H1 (cell line): ENCODE data around the gene FBXO8. TPM values are rescaled to one million over a fixed set of nuclear protein-coding genes. Genes with fewer than 3 reads are reported as not detected.

ENCODE experiments used
- CTCF ChIA-PET: fragments of 300-600 bp; sonication (Branson Sonifier 250); formaldehyde crosslinking; loops from one replicate; lab custom pipeline; 2021; ENCODE audit not compliant: partially characterized antibody; lab: Charles Lee
- POLR2A ChIA-PET: fragments of 300-600 bp; sonication (Branson Sonifier 250); formaldehyde crosslinking; loops from one replicate; lab custom pipeline; 2021; ENCODE audit warnings: inconsistent platforms; ENCODE audit not compliant: partially characterized antibody; lab: Charles Lee
- DNase-seq, 2 experiments: peaks; one replicate each; pipeline versions ENCODE4 v3.0.0 to v3.0.0-alpha.2; 2010 to 2022; ENCODE audit warnings: low spot score in 2 of 2, low read depth in 1 of 2, mixed read lengths in 1 of 2
- FAIRE-seq: peaks from 2 replicates; lab custom pipeline; 2011; peaks lifted over from hg19 to GRCh38; lab: Jason Lieb, UNC
- H2AFZ ChIP-seq: 2 replicates; pipeline ENCODE4 v1.8.1; 2012; ENCODE audit warnings: low read length, inconsistent platforms
- H2AK5ac ChIP-seq: 2 replicates; pipeline ENCODE4 v1.6.1; 2013; ENCODE audit warnings: low read depth, low read length
- H2BK120ac ChIP-seq: replicated peaks from 2 replicates; pipeline ENCODE3; 2013; ENCODE audit warnings: low read depth, low read length, inconsistent platforms
- H2BK12ac ChIP-seq: 2 replicates; pipeline ENCODE4 v1.6.1; 2013; ENCODE audit warnings: low read depth, low read length
- H2BK15ac ChIP-seq: 2 replicates; pipeline ENCODE4 v1.6.1; 2013; ENCODE audit warnings: low read length
- H2BK20ac ChIP-seq: 2 replicates; pipeline ENCODE4 v1.6.1; 2013; ENCODE audit warnings: low read length
- H2BK5ac ChIP-seq: 2 replicates; pipeline ENCODE4 v1.6.1; 2013; ENCODE audit warnings: low read depth, low read length
- H3K14ac ChIP-seq: 2 replicates; pipeline ENCODE4 v1.6.1; 2013; ENCODE audit warnings: inconsistent platforms; ENCODE audit not compliant: insufficient read length
- H3K18ac ChIP-seq: 2 replicates; pipeline ENCODE4 v1.6.1; 2013; ENCODE audit warnings: low read length; ENCODE audit errors: extremely low read depth
- H3K23ac ChIP-seq: 2 replicates; pipeline ENCODE4 v1.6.1; 2013; ENCODE audit warnings: inconsistent platforms; ENCODE audit not compliant: insufficient read length
- H3K23me2 ChIP-seq: 2 replicates; pipeline ENCODE4 v1.6.1; 2013; ENCODE audit warnings: low read depth, low read length
- H3K27ac ChIP-seq: 2 replicates; pipeline ENCODE4 v1.6.1; 2011; ENCODE audit warnings: low read depth, low read length, inconsistent platforms
- H3K27me3 ChIP-seq, 4 experiments: replicated peaks in 1 of 4; 1 replicate in 1 of 4; 2 replicates in 3 of 4; pipeline versions ENCODE4 v1.6.1 to v1.8.1; 2011 to 2013; ENCODE audit warnings: low read length in 3 of 4, mild to moderate bottlenecking in 3 of 4, inconsistent platforms in 2 of 4, mixed read lengths in 2 of 4, moderate library complexity in 1 of 4; ENCODE audit not compliant: control insufficient read depth in 3 of 4, insufficient read depth in 3 of 4; ENCODE audit errors: extremely low read depth in 1 of 4
- H3K36me3 ChIP-seq, 4 experiments: 2 replicates each; pipeline versions ENCODE4 v1.6.1 to v1.8.1; 2011 to 2013; ENCODE audit warnings: mild to moderate bottlenecking in 4 of 4, low read length in 3 of 4, moderate library complexity in 2 of 4, control low read depth in 1 of 4, inconsistent platforms in 1 of 4; ENCODE audit not compliant: insufficient read depth in 4 of 4, control insufficient read depth in 2 of 4
- H3K4ac ChIP-seq: replicated peaks from 2 replicates; pipeline ENCODE3; 2013; ENCODE audit warnings: low read length, low read depth, mixed read lengths, inconsistent platforms; ENCODE audit not compliant: insufficient read length
- H3K4me1 ChIP-seq, 4 experiments: replicated peaks in 1 of 4; 1 replicate in 1 of 4; 2 replicates in 3 of 4; pipeline versions ENCODE4 v1.6.1 to v1.8.1; 2011 to 2013; ENCODE audit warnings: low read length in 3 of 4, inconsistent platforms in 2 of 4, mixed read lengths in 1 of 4; ENCODE audit not compliant: insufficient read depth in 4 of 4, control insufficient read depth in 3 of 4
- H3K4me2 ChIP-seq, 2 experiments: 2 replicates each; pipeline versions ENCODE4 v1.6.1 to v1.8.1; 2011 to 2013; ENCODE audit warnings: low read depth in 2 of 2, low read length in 2 of 2, control low read depth in 1 of 2, inconsistent platforms in 1 of 2, mild to moderate bottlenecking in 1 of 2; ENCODE audit not compliant: insufficient read depth in 1 of 2
- H3K4me3 ChIP-seq, 4 experiments: fragments of 200-600, 300-600 bp in 1 of 4; sonication (generic), shearing (Covaris generic), sonication (Bioruptor Twin) in 1 of 4; 2 replicates each; pipeline versions ENCODE4 v1.5.1 to v1.8.1; 2011 to 2016; ENCODE audit warnings: low read length in 4 of 4, low read depth in 3 of 4, control low read depth in 2 of 4, inconsistent platforms in 2 of 4, mild to moderate bottlenecking in 2 of 4, mixed read lengths in 1 of 4, moderate library complexity in 1 of 4; ENCODE audit not compliant: insufficient read depth in 2 of 4; ENCODE audit errors: extremely low read depth in 1 of 4
- H3K56ac ChIP-seq: replicated peaks from 2 replicates; pipeline ENCODE3; 2013; ENCODE audit warnings: low read depth, mild to moderate bottlenecking, mixed read lengths, low read length, inconsistent platforms; ENCODE audit not compliant: insufficient read length
- H3K79me1 ChIP-seq: 2 replicates; pipeline ENCODE4 v1.6.1; 2013; ENCODE audit warnings: low read depth, low read length, control low read depth
- H3K79me2 ChIP-seq, 2 experiments: 2 replicates each; pipeline versions ENCODE4 v1.6.1 to v1.8.1; 2012 to 2013; ENCODE audit warnings: low read length in 2 of 2, mild to moderate bottlenecking in 2 of 2, inconsistent platforms in 1 of 2; ENCODE audit not compliant: insufficient read depth in 2 of 2, control insufficient read depth in 1 of 2
- H3K9ac ChIP-seq, 4 experiments: replicated peaks in 1 of 4; 1 replicate in 1 of 4; 2 replicates in 3 of 4; pipeline versions ENCODE4 v1.6.1 to v1.8.1; 2011 to 2013; ENCODE audit warnings: low read depth in 3 of 4, low read length in 3 of 4, control low read depth in 2 of 4, mild to moderate bottlenecking in 2 of 4, moderate library complexity in 2 of 4, inconsistent platforms in 1 of 4; ENCODE audit errors: extremely low read depth in 1 of 4
- H3K9me3 ChIP-seq, 2 experiments: 2 replicates each; pipeline versions ENCODE4 v1.6.1 to v1.8.1; 2012 to 2013; ENCODE audit warnings: mild to moderate bottlenecking in 2 of 2, moderate library complexity in 2 of 2, control low read depth in 1 of 2, inconsistent platforms in 1 of 2, low read depth in 1 of 2, low read length in 1 of 2, mixed read lengths in 1 of 2; ENCODE audit not compliant: insufficient read depth in 2 of 2
- H4K20me1 ChIP-seq, 2 experiments: replicated peaks in 1 of 2; 2 replicates each; pipeline versions ENCODE3 to v1.8.1; 2011 to 2013; ENCODE audit warnings: inconsistent platforms in 2 of 2, low read length in 2 of 2, mild to moderate bottlenecking in 1 of 2; ENCODE audit not compliant: insufficient read depth in 2 of 2, control insufficient read depth in 1 of 2
- H4K5ac ChIP-seq: 2 replicates; pipeline ENCODE4 v1.6.1; 2013; ENCODE audit warnings: low read length, low read depth, mixed read lengths, inconsistent platforms; ENCODE audit not compliant: insufficient read length
- H4K8ac ChIP-seq: 2 replicates; pipeline ENCODE4 v1.8.0; 2013; ENCODE audit warnings: mild to moderate bottlenecking, moderate library complexity, low read length, inconsistent platforms; ENCODE audit not compliant: insufficient read depth; ENCODE audit errors: extremely low read depth
- H4K91ac ChIP-seq: replicated peaks from 2 replicates; pipeline ENCODE3; 2013; ENCODE audit warnings: low read length, mixed read lengths, inconsistent platforms; ENCODE audit not compliant: insufficient read length
- ASH2L ChIP-seq: fragments of 200-600, 300-600 bp; sonication (generic); IDR thresholded peaks from one replicate; pipeline ENCODE4 v1.7.1; 2017; ENCODE audit warnings: low read length
- BCL11A ChIP-seq, 2 experiments: IDR thresholded peaks; one replicate each; pipeline ENCODE4 v1.6.1; 2011; ENCODE audit warnings: low read depth in 2 of 2, low read length in 2 of 2, mild to moderate bottlenecking in 2 of 2
- CHD2 ChIP-seq: IDR thresholded peaks from 2 replicates; pipeline ENCODE4 v1.6.1; 2012; ENCODE audit warnings: low read length, improper control_type of control experiment
- JUND ChIP-seq: IDR thresholded peaks from 2 replicates; pipeline ENCODE4 v1.6.1; 2011; ENCODE audit warnings: mild to moderate bottlenecking, improper control_type of control experiment, low read length
- KDM5A ChIP-seq: fragments of 200-600 bp; IDR thresholded peaks from 2 replicates; pipeline ENCODE4 v1.7.1; 2012; ENCODE audit warnings: mild to moderate bottlenecking, low read length, inconsistent platforms, mixed read lengths
- MAFK ChIP-seq: IDR thresholded peaks from 2 replicates; pipeline ENCODE4 v1.6.1; 2012; ENCODE audit warnings: low read depth, mild to moderate bottlenecking, improper control_type of control experiment, low read length
- NRF1 ChIP-seq: IDR thresholded peaks from 2 replicates; pipeline ENCODE4 v1.6.1; 2011; ENCODE audit warnings: mild to moderate bottlenecking, low read depth, low read length, improper control_type of control experiment
- SAP30 ChIP-seq: fragments of 300-600 bp; sonication (generic); IDR thresholded peaks from 2 replicates; pipeline ENCODE4 v1.7.1; 2012; ENCODE audit warnings: low read length, moderate library complexity, mild to moderate bottlenecking, inconsistent platforms; ENCODE audit not compliant: insufficient read depth, insufficient replicate concordance
- SRF ChIP-seq: IDR thresholded peaks from 2 replicates; pipeline ENCODE4 v1.6.1; 2011; ENCODE audit warnings: mild to moderate bottlenecking, low read depth, low read length, moderate library complexity
- TAF1 ChIP-seq: IDR thresholded peaks from 2 replicates; pipeline ENCODE4 v1.6.1; 2011; ENCODE audit warnings: mild to moderate bottlenecking, low read depth, low read length
- TEAD4 ChIP-seq: IDR thresholded peaks from 2 replicates; pipeline ENCODE4 v1.6.1; 2012; ENCODE audit warnings: low read depth, low read length, inconsistent platforms, mixed read lengths
- WGBS, 2 experiments: shearing (Covaris generic) in 1 of 2; methylation state at CpG; one replicate each; pipeline versions ENCODE4 v1.1.6 to v1.1.7; 2013 to 2015; ENCODE audit warnings: low lambda C conversion rate in 2 of 2, mixed read lengths in 2 of 2, inconsistent platforms in 1 of 2, low coverage in 1 of 2, missing lambda C conversion rate in 1 of 2; ENCODE audit not compliant: insufficient replicate concordance in 2 of 2, insufficient coverage in 1 of 2, insufficient read length in 1 of 2; ENCODE audit errors: extremely low coverage in 1 of 2, missing lambda C conversion rate in 1 of 2; 5-methylcytosine and 5-hydroxymethylcytosine counted together
- polyA plus RNA-seq, 7 experiments: library from polyadenylated mRNA; depleted of rRNA in 3 of 7; stranded (reverse) in 5 of 7; unstranded in 2 of 7; fragments of >200 nt in 5 of 7; fragments of 200-250 nt in 2 of 7; gene quantifications; 1 replicate in 5 of 7; 2 replicates in 1 of 7; 4 replicates in 1 of 7; pipeline versions ENCODE4 v1.2.1 to v1.2.3, GENCODE V29; 2011 to 2013; ENCODE audit warnings: missing spikeins in 2 of 7, mixed read lengths in 2 of 7
- total RNA-seq: library from RNA; stranded (reverse); fragmentation: NEBNext Ultra II Directional; extraction: Animal tissue kit (Norgen Biotek cat#: 25700); gene quantifications from 2 replicates; pipeline ENCODE4 v1.2.1, GENCODE V29; 2021

Gene FBXO8
- total and polyA plus RNA-seq, 2 of the 8 experiments (the other 6 are each of a cell fraction or from before 2014, with no cell fraction given) = 5.1 to 7.5 TPM

- 90% methylated on average over 2 of the region's 2 CpGs; no CpG with 5 or more reads in 1 of the 2 experiments for WGBS, 2 experiments
- H3K14ac ChIP-seq = no peak overlapping the region
- no peak overlapping the region for H4K91ac ChIP-seq
- no peak overlapping the region for H2BK12ac ChIP-seq
- H3K79me2 ChIP-seq = no peaks in the 10 kb centered on the region
- H3K56ac ChIP-seq = no peak overlapping the region
- no peak overlapping the region for H4K8ac ChIP-seq
- H3K18ac ChIP-seq = no peak overlapping the region
- no peak overlapping the region for H4K5ac ChIP-seq
- peaks cover 0 to 1% (median 0%) of the 10 kb centered on the region in 4 experiments; a peak in 2 of 7 replicates for H3K27me3 ChIP-seq
- no peaks in the 10 kb centered on the region; the same call in 1 of the 2 replicates for H3K23me2 ChIP-seq
- no peaks in the 10 kb centered on the region for H3K9me3 ChIP-seq
- no peak overlapping the region for H2AK5ac ChIP-seq
- ChIA-PET CTCF (interaction anchor here (0.6 kb wide), 1 partner anchor 39 kb away, joined by 3 read pairs; no protein-coding TSS in a partner anchor), POLR2A (no interaction called here)
- no peak overlapping the region for H3K27ac ChIP-seq
- no peaks in the 10 kb centered on the region for H3K79me1 ChIP-seq
- H3K9ac ChIP-seq = no peak overlapping the region
- H2BK20ac ChIP-seq = no peak overlapping the region
- H3K4me2 ChIP-seq = no peak overlapping the region
- no peak overlapping the region for H3K4me3 ChIP-seq
- no peak overlapping the region for H3K4ac ChIP-seq
- FAIRE-seq (peak; percentile 28), DNase-seq (no peak)
- H3K4me1 ChIP-seq = peaks cover 0 to 4% (median 0%) of the 10 kb centered on the region in 4 experiments; a peak in 1 of 7 replicates
- H3K36me3 ChIP-seq = no peaks in the 10 kb centered on the region
- no peaks in the 10 kb centered on the region for H4K20me1 ChIP-seq
- H2BK120ac ChIP-seq = no peak overlapping the region
- H3K23ac ChIP-seq = no peak overlapping the region
- H2BK5ac ChIP-seq = no peak overlapping the region
- H2BK15ac ChIP-seq = no peak overlapping the region
- no peak overlapping the region for H2AFZ ChIP-seq
- no peak for TF ChIP-seq SRF
- no peak for TF ChIP-seq NRF1
- no peak for TF ChIP-seq JUND
- TF ChIP-seq SAP30 = no peak
- TF ChIP-seq TEAD4 = no peak
- no peak for TF ChIP-seq MAFK
- TF ChIP-seq CHD2 = no peak
- TF ChIP-seq BCL11A (IDR thresholded peaks at IDR 0.05; ENCODE audit: low read depth in 2 of 2, low read length in 2 of 2) = no peak
- no peak for TF ChIP-seq TAF1
- no peak for TF ChIP-seq KDM5A
- TF ChIP-seq ASH2L = no peak
Measured at GRCh38 chr4:174201871-174202270, 81.6 kb downstream of the FBXO8 start.
